HG02852 (cell line): ENCODE measurements around the gene ZBP1.

Source experiments
- ATAC-seq: cut with Tn5 transposase; IDR thresholded peaks from one replicate; pipeline ENCODE4 v1.9.1; 2021; ENCODE audit warnings: mild to moderate bottlenecking, moderate library complexity; ENCODE audit not compliant: unreplicated experiment

ZBP1 gene

DNA sequence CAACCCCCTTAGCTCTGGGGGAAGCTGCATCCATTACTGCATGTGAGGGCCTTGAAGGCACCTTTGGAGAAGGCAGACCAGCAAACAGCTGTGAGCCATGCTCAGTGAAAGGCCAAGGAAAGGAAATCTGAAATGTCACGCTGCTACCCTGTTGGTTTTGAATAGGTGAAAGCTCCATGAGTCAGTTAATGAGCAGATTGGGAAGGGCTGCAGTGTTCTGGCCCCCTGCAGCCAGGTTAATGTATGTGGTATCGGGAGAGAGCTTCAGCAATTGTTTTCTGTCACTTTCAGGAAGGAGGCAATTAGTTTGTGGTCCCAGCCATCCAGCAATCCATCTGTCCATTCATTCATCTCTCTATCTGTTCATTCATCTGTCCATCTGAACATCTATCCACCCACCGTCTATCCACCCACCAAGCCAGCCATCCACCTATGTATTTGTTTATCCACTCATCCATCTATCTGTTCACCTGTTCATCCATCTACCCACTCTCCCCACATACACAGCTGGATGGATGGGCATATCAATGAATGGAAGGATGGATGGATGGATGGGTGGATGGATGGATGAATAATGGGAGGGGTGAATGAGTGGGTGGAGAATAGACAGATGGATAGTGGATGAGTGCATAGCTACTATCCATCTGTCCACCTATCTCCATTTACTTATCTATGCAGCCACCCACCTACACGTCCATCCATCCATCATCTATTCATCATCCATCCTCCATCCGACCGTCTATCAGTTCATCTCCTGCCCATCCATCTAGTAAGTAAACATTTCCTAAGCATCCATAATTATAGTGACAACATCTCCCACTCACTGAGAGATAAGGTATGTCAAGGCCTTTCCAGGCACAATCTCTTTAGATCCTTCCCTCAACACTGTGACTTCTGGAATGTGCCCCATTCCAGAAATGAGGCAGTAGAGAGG lies 43.3 kb downstream of the ZBP1 start:
- ATAC-seq: no peak

DNA sequence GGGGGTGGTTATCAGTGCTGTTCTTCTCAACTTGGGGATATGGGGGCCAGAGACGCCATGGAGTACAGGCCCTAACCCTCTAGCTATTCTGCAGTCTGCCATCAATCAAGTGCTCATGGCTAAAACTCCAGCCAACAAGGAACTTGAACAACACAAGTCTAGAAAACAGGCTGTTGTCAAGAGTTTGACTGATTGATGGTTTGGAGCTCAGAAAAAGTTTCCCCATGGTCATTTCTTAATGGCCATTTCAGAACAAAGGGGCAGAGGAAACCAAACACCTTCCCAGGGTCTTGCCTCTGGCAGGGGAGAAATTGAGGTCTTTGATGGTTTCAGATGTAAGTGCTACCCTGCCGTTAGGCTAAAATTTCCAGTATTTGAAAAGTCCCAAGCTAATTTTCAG lies 44.2 kb downstream of the ZBP1 start:
- ATAC-seq: no peak

DNA sequence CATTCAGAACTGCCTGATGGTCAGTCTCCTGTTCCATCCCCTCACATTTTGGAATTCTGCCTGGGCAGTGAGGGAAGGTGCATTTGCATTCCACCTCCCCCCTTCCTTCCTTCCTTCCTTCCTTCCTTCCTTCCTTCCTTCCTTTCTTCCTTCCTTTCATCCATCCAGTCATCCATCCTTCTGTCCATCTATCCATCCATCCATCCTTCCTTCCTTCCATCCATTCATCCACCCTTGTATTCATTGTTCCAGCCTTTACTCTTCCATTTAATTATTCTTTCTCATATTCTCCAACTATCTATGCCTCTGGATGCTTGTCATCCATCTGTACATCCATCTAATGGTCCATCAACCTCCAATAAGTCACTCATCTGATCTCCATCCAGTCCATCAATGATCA lies 45.3 kb downstream of the ZBP1 start:
- ATAC-seq: no peak

DNA sequence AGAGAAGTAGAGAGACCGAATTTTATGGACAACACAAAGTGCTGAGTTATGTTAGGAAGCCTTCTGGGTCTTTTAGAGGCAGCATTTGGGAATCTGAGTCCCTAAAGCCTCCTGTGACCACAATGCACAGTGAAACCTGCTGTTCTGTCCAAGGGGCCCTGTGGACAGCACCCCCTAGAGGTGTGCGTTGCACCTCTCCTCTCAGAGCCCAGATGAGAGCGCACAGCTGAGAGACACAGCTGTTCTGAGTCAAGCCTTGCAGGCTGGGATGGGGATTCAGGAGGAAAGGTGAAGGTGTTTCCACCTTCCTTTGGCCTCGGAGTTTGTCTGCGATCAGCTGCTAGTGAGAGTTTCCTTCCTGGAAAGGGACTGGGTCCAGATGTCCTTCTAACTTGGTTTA lies 46.3 kb downstream of the ZBP1 start:
- no peak for ATAC-seq

DNA sequence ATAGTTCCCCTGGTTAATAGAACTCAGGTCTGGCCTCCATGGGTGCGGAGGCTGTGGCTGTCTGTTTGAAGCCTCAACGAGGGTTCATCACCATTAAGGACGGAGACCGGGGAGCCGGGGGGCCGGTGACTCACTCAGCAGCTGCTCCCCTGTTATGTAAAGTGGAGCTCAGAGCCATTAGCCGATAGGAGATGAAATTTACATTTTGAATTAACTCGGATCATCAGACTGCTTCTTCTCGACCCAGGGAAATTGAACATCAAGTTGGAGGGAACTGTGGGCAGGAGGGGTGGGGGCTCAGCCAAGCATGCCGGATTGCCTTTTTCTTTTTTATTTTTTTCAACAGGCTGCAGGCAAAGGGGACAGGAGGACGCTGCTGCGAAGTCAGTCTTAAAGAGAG lies 47.0 kb downstream of the ZBP1 start:
- ATAC-seq: no peak

DNA sequence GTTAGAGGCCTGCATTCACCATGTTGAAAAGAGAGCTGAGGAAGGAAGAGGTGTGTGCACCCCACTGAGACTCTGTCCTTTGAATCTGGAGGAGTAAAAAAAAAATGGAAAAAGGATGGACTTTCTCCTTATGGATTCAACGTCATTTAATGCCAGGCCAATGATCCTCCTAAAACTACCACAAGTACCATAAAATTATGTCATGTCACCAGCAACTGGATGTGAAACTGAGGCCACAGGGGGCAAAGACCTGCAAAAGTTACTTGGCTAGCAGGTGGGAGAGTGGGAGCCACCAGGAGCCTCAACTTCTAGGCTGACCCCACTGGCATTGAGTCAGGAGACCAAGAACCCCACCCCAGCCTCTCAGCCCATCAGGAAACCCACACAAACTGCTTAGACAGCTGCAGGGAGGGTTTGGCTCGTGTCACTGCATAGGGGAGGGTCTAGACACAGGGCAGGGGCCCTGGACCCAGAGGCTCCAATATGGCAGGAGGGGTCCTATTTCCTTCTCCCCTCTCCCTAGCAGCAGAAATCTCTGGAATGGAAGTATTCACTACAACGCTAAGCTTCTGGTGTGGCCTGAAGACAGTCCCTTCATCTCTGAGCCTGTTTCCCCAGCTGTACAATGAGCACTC lies 48.3 kb downstream of the ZBP1 start:
- no peak for ATAC-seq

DNA sequence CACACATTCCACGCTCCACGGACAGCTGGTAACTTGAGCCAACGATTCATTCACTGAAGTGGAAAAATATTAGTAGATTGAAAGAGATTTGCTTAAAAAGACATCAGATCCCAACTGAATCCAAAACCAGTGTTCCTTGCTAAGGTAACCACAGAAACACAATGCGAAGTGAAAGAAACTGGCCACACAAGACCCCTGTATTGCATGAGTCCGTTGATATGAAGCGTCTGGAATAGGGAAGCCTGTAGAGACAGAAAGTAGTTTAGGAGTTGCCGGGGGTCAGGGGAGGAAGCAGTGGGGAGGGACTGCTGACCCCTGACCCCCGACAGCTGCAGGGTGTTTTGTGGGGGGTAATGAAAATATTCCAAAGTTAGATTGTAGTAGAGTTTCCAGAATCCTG lies 49.3 kb downstream of the ZBP1 start:
- no peak for ATAC-seq

DNA sequence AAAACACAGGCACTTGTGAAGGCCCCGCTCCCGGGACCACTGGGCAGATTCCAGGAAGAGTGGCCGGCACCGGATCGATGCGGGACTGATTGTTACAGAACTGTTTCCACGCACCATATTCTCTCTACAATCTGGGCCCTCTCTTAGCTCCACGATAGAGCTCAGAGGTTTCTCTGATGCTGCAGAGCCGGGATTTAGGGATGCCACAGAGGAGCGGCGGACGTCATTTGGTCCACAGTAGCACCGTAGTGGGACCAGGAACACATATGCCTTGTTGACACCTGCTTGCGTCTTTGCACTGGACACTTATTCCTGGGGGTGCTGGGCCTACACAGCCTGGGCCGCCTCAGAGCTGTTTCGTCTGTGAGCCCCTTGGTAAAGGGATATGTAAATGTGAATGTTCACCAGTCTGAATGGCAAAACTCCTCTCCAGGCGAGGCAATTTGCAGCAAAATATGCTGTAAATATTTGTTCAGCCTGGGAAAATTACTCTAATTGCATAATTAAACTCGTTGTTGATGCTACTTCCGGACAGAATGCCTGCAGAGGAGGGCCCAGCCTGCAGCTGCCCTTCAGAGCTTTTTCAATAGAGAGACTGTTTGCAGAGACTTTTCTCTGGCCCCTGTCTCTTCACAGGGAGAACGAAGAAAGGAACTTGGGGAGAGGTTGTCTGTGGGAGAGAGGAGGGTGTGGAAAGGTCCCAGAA lies 49.9 kb downstream of the ZBP1 start:
- ATAC-seq: no peak

DNA sequence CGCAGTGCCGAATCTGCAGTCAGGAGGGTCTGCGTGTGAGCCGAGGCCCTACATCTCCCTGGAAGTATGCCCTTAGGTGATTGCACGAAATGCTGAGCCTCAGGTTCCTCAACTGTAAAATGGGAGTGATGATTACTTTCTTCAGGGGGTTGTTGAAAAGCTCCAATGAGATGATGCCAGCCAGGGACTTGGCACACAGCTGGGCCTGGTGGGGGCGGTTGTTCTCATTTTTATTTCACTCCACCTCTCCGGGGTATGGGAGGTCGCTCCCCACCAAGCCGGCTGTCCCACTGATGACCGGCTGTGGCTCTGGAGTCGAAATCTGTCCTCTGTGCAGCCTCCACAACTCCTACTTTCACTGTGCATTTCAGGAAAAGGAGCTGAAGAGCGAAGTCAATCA lies 51.3 kb downstream of the ZBP1 start:
- ATAC-seq: no peak

DNA sequence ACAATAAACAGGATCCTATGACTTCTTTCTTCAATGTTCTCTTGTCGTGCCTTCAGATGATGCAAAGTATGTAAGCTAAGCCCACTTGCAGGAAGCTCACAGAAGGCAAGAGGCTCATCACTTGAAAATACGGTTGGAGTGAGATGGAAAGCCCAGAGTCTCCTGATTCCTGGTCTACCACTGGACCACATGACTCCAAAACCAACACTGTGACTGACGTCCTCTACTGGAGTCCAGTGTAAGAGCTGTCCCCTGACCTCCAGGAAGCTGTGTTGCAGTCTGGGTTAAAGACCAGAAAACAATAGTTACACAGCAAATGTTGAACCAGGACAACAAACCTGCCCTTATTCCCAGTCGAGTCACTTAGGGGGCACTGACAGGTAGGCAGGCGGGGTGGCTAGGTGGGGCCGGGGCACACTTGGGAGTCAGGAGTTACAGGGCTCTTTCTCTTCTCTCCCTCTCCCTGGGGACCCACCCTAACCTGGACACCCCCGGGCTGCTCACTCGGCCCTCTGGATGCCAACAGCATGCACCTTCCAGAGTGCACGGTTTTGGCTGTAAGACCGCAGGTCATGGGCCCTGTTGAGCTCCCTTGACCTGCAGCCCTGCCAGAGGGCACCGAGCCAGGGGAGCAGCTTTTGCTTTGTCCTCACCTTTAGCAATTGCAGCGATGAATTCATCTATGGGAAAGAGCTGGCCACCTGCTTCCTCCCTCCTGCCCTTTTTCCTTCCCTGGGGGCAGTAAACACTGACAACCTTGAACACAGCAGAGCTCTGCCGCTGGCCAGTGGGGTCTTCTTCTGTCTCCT lies 51.9 kb downstream of the ZBP1 start:
- ATAC-seq: no peak

DNA sequence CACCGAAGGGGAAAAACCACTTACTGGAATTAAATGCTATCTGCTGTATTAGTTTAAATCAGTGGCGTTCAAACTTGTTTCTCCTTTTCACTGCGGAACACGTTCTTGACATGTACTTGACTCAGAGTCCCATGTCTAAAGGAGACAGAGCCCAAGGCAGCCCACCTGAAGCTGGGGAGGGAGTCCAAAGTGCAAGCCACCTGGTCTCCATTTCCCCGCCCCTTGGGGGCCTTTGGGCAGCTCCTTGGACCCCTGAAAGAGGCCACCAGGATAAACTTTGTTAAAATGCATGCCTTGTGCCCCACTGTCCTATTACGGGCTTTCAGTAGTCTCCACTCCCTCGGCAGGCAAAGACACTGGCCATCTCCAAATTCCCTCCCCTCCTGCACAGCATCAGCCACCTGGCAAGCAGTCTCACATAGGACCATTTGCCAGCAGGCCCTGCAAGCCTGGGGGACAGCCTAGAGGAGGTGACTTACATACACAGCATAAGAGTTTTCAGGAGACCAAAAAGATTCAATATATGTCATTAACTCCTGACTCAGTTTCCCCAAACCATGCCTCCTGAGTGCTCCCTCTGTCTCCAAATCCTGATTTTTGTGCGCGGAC lies 52.7 kb downstream of the ZBP1 start:
- no peak for ATAC-seq

DNA sequence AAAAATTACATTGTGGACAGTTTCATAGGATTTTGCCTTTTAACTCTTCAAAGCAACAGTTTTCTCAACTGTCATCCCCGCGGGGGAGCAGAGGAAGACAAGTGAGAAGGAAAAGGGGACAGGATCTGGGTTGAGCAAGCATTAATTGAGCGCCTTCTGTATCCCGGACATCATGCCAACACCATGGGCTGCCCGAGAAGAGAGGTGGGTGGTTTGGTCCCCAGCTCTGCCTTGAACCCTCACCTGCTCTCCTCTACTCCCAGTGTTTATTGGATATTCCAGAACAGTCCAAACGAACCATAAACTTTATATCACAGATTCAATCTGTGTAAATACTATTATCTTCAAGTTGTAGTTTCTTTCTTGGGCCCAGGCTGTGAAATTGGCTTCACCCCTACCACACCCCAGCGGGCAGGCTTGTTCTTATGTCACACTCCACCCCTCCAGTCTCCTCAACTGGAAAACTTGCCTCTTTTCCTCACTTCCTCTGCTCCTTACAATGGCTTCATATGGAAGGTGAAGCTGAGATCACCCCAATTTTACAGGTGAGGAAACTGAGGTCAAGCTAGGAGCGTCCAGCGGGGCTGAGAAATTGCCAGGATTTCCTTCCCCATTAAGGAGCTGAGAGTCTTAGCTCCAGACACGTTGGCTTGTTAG lies 53.3 kb downstream of the ZBP1 start:
- no peak for ATAC-seq

DNA sequence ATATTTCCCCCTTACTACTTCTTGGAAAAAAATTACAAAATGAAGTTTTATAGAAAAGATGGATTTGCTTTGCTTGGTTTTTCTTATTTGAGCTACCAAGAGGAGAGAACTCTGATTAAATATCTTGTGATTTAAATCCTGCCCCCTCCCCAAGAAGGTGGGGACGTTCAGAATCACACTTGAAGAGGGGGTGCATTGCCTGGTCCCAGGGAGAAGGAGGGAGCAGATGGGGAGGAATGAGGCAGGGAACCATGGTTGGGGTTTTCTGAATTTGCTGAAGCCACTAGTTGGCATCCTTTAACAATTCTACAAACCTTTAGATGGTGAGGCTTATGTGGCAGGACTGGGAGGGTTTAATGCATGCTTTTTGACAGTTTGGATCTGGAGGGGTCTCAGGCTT lies 53.8 kb downstream of the ZBP1 start:
- no peak for ATAC-seq

DNA sequence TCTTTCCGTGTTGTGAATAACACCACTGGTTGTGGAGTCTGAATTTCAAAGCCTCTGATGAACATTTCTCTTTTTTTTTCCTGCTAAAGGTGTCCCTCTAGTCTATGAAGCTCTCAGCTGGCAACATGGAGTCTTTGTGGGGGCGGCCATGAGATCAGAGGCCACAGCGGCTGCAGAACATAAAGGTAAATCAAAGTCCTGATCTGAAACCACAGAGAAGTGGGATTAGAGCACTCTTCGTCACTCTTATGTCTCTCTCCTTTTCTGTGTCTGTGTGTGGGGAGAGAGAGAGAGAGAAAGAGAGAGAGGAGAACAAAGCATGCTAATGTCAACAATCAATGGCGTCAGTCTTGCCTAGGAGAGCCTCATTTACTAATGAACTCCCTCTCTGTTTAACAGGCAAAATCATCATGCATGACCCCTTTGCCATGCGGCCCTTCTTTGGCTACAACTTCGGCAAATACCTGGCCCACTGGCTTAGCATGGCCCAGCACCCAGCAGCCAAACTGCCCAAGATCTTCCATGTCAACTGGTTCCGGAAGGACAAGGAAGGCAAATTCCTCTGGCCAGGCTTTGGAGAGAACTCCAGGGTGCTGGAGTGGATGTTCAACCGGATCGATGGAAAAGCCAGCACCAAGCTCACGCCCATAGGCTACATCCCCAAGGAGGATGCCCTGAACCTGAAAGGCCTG lies 55.1 kb downstream of the ZBP1 start:
- ATAC-seq: no peak

DNA sequence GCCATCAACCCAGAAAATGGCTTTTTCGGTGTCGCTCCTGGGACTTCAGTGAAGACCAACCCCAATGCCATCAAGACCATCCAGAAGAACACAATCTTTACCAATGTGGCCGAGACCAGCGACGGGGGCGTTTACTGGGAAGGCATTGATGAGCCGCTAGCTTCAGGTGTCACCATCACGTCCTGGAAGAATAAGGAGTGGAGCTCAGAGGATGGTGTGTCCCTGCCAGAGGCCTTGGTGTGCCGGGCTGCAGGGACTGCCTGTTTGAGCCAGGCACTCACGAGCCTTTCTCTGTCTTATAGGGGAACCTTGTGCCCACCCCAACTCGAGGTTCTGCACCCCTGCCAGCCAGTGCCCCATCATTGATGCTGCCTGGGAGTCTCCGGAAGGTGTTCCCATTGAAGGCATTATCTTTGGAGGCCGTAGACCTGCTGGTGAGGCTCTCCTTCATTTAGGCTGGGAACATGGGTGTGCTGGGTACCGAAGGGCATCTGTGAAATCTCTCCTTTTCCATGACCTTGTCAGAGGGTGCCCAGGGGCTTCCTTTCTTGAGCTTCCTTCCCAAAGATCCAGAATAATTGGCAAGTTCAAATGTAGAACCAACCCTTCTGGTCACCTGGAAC lies 55.9 kb downstream of the ZBP1 start:
- no peak for ATAC-seq

DNA sequence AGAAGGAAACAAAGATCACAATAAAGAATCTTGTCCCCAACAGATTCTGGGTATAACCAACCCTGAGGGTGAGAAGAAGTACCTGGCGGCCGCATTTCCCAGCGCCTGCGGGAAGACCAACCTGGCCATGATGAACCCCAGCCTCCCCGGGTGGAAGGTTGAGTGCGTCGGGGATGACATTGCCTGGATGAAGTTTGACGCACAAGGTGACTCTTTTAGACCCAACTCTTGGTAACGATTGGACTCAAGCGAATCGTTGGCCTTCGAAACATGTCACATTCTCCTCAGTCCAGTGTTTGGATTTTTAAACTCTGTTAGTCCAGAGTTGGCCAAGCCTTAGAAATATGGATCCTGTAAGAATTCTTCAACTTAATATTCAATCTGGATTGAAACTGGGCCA lies 56.7 kb downstream of the ZBP1 start:
- ATAC-seq: no peak

DNA sequence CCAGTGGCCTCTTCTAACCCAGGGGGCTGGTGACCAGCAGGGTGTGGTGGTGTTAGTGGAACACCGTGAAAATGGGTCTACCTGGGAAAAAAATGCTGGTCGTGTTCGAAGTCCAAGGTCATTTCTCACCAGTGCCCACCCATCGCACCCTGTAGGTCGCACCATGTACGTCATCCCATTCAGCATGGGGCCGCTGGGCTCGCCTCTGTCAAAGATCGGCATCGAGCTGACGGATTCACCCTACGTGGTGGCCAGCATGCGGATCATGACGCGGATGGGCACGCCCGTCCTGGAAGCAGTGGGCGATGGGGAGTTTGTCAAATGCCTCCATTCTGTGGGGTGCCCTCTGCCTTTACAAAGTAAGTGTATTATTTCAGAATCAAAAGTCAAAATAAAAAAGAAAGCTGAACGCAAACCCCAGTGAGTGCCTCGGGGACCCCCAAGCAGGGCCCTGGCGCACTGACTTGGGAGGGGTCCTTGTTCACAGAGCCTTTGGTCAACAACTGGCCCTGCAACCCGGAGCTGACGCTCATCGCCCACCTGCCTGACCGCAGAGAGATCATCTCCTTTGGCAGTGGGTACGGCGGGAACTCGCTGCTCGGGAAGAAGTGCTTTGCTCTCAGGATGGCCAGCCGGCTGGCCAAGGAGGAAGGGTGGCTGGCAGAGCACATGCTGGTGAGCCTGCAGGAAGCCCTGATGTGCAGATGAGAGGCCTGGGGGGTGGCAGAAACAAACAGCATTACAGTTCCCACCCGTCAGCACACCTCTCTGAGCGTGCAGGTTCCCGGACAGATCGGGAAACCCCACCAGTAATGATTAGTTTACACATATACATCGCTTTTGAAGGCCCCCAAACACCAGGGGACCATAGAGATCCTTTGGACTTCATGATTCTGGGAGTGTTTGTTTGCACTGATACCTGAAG lies 57.4 kb downstream of the ZBP1 start:
- ATAC-seq: no peak
